SK-MEL-5 (cell line): Measurements from ENCODE around the gene RNF111. TPM values are rescaled to one million over a fixed set of nuclear protein-coding genes. Genes with fewer than 3 reads are reported as not detected.

Source experiments
- DNase-seq: peaks from one replicate; pipeline ENCODE4 v3.0.0-alpha.2; 2016; ENCODE audit warnings: low read depth, low spot score
- in situ Hi-C: cut with HindIII; loops from 2 replicates; pipeline ENCODE4 v1.10.0; 2016; ENCODE audit warnings: low sequenced_read_pairs, high pct_unique_total_duplicates, low pct_unique_long_range_greater_than_20kb
- total RNA-seq: library from RNA; depleted of rRNA; stranded (reverse); fragments of >200 nt; shearing (Covaris generic); gene quantifications from 2 replicates; pipeline ENCODE4 v1.2.3, GENCODE V29; 2014

The RNF111 gene
- total RNA-seq, 1 experiment from 2014 or later = 19.9 TPM

- no peak for DNase-seq
- in situ Hi-C loops = no loop called here
Measured at GRCh38 chr15:59028387-59028955, 41.0 kb downstream of the RNF111 start.

- no peak for DNase-seq
- in situ Hi-C loops = no loop called here
Measured at GRCh38 chr15:59029554-59029953, 42.1 kb downstream of the RNF111 start.

GRCh38 chr15:59035201-59035600 is 47.7 kb downstream of the RNF111 start:
- in situ Hi-C loops = no loop called here
- DNase-seq = no peak

GRCh38 chr15:59039225-59039624 is 51.8 kb downstream of the RNF111 start:
- in situ Hi-C loops = no loop called here
- no peak for DNase-seq

GRCh38 chr15:59042041-59042440 is 54.6 kb downstream of the RNF111 start:
- no peak for DNase-seq
- in situ Hi-C loops = no loop called here

GRCh38 chr15:59048897-59049296 is 61.4 kb downstream of the RNF111 start:
- in situ Hi-C loops = no loop called here
- no peak for DNase-seq

- DNase-seq = no peak
- in situ Hi-C loops = no loop called here
Measured at GRCh38 chr15:59051873-59052861, 64.7 kb downstream of the RNF111 start.

- in situ Hi-C loops = no loop called here
- DNase-seq = no peak
Measured at GRCh38 chr15:59052915-59053407, 65.5 kb downstream of the RNF111 start.

GRCh38 chr15:59053482-59053881 is 66.0 kb downstream of the RNF111 start:
- no peak for DNase-seq
- in situ Hi-C loops = no loop called here

GRCh38 chr15:59059076-59059597 is 71.7 kb downstream of the RNF111 start:
- in situ Hi-C loops = no loop called here

GRCh38 chr15:59060348-59060747 is 72.9 kb downstream of the RNF111 start:
- no peak for DNase-seq
- in situ Hi-C loops = no loop called here

More at GRCh38 chr15:59059076-59059597, 71.7 kb downstream of the RNF111 start:
- no peak for DNase-seq

- in situ Hi-C loops = no loop called here
Measured at GRCh38 chr15:59063042-59063441, 75.6 kb downstream of the RNF111 start.

GRCh38 chr15:59069430-59069829 is 82.0 kb downstream of the RNF111 start:
- in situ Hi-C loops = no loop called here
- DNase-seq = no peak

More at GRCh38 chr15:59063042-59063441, 75.6 kb downstream of the RNF111 start:
- DNase-seq = no peak

GRCh38 chr15:59074607-59075006 is 87.1 kb downstream of the RNF111 start:
- no peak for DNase-seq
- in situ Hi-C loops = no loop called here

- in situ Hi-C loops = no loop called here
- DNase-seq = no peak
Measured at GRCh38 chr15:59087731-59088130, 100.3 kb downstream of the RNF111 start.

- DNase-seq = no peak
- in situ Hi-C loops = no loop called here
Measured at GRCh38 chr15:59094077-59094476, 106.6 kb downstream of the RNF111 start.

- in situ Hi-C loops = no loop called here
- no peak for DNase-seq
Measured at GRCh38 chr15:59096429-59096828, 109.0 kb downstream of the RNF111 start.

GRCh38 chr15:59099162-59099685 is 111.8 kb downstream of the RNF111 start:
- no peak for DNase-seq
- in situ Hi-C loops = no loop called here
